GM19372 (cell line): ENCODE measurements around the gene ATP2A1.

Source experiments
- ATAC-seq: cut with Tn5 transposase; IDR thresholded peaks from one replicate; pipeline ENCODE4 v1.9.1; 2021; ENCODE audit warnings: mild to moderate bottlenecking, low read depth, moderate library complexity; ENCODE audit not compliant: unreplicated experiment

The ATP2A1 gene

GRCh38 chr16:28878083-28878926, at the start of gene ATP2A1:
Gene ATP2A1, plus strand, starts transcription at chr16:28878488. Its CDS starts 184 bp downstream, at chr16:28878672.
- ATAC-seq: no peak

- ATAC-seq: no peak
Observed at GRCh38 chr16:28829747-28830146, 48.5 kb upstream of the ATP2A1 start.

- no peak for ATAC-seq
Observed at GRCh38 chr16:28830531-28830930, 47.8 kb upstream of the ATP2A1 start.

GRCh38 chr16:28834349-28834748, 43.9 kb upstream of the ATP2A1 start:
- no peak for ATAC-seq

GRCh38 chr16:28834873-28835863, 43.1 kb upstream of the ATP2A1 start:
- ATAC-seq: no peak

- ATAC-seq: no peak
Observed at GRCh38 chr16:28835864-28836760, 42.2 kb upstream of the ATP2A1 start.

GRCh38 chr16:28836761-28837064, 41.6 kb upstream of the ATP2A1 start:
- no peak for ATAC-seq

GRCh38 chr16:28837672-28838557, 40.4 kb upstream of the ATP2A1 start:
- ATAC-seq: no peak

GRCh38 chr16:28838558-28838918, 39.8 kb upstream of the ATP2A1 start:
- no peak for ATAC-seq

- ATAC-seq: no peak
Observed at GRCh38 chr16:28839004-28839639, 39.2 kb upstream of the ATP2A1 start.

- ATAC-seq: no peak
Observed at GRCh38 chr16:28839899-28840298, 38.4 kb upstream of the ATP2A1 start.

- no peak for ATAC-seq
Observed at GRCh38 chr16:28842696-28843095, 35.6 kb upstream of the ATP2A1 start.

- ATAC-seq: no peak
Observed at GRCh38 chr16:28843766-28844165, 34.5 kb upstream of the ATP2A1 start.

- ATAC-seq: no peak
Observed at GRCh38 chr16:28844226-28844885, 33.9 kb upstream of the ATP2A1 start.

- ATAC-seq: no peak
Observed at GRCh38 chr16:28845293-28845692, 33.0 kb upstream of the ATP2A1 start.

- peak; percentile 4 for ATAC-seq
Observed at GRCh38 chr16:28845761-28846079, 32.6 kb upstream of the ATP2A1 start.

GRCh38 chr16:28846080-28846932, 32.0 kb upstream of the ATP2A1 start, which contains the start of gene TUFM:
Gene TUFM, minus strand, starts transcription at chr16:28846348. Its CDS starts 79 bp downstream, at chr16:28846269.
- ATAC-seq: peak; percentile 95

- no peak for ATAC-seq
Observed at GRCh38 chr16:28846933-28847273, 31.4 kb upstream of the ATP2A1 start.
